Calu3 (cell line): Measurements from ENCODE around the gene PCSK7. TPM values are rescaled to one million over a fixed set of nuclear protein-coding genes. Genes with fewer than 3 reads are reported as not detected.

Experiments used
- BruUV-seq: library from RNA; stranded (reverse); fragments of 400-500 nt; replicated peaks from 2 replicates; lab custom pipeline; 2021; lab: Mats Ljungman, UMichigan
- CTCF ChIA-PET: fragments of 300-600 bp; sonication (Branson Sonifier 250); formaldehyde crosslinking; loops from one replicate; lab custom pipeline; 2022; ENCODE audit warnings: antibody characterized with exemption; lab: Charles Lee
- DNase-seq: peaks from one replicate; pipeline ENCODE4 v3.0.0; 2022
- H3K27ac Mint-ChIP-seq: one replicate; pipeline ENCODE4 v1.8.0; 2022; ENCODE audit warnings: mixed read lengths; ENCODE audit not compliant: unreplicated experiment
- H3K27me3 Mint-ChIP-seq: one replicate; pipeline ENCODE4 v1.8.0; 2022; ENCODE audit warnings: mixed read lengths; ENCODE audit not compliant: unreplicated experiment
- H3K36me3 Mint-ChIP-seq: one replicate; pipeline ENCODE4 v1.8.0; 2022; ENCODE audit warnings: mild to moderate bottlenecking, moderate library complexity, mixed read lengths; ENCODE audit not compliant: insufficient read depth, unreplicated experiment
- H3K4me1 Mint-ChIP-seq: one replicate; pipeline ENCODE4 v1.8.0; 2022; ENCODE audit warnings: mild to moderate bottlenecking, low read depth, mixed read lengths; ENCODE audit not compliant: unreplicated experiment
- H3K4me3 Mint-ChIP-seq: one replicate; pipeline ENCODE4 v1.8.0; 2022; ENCODE audit warnings: mild to moderate bottlenecking, low read depth, moderate library complexity, mixed read lengths; ENCODE audit not compliant: unreplicated experiment
- H3K9me3 Mint-ChIP-seq: one replicate; pipeline ENCODE4 v1.8.0; 2022; ENCODE audit warnings: low read depth, mixed read lengths; ENCODE audit not compliant: unreplicated experiment
- CTCF ChIP-seq: fragments of 200-600 bp; IDR thresholded peaks from one replicate; pipeline ENCODE4 v1.8.0; 2022; ENCODE audit warnings: antibody characterized with exemption; ENCODE audit not compliant: unreplicated experiment
- intact Hi-C: fragments of 100-400 bp; cut with micrococcal nuclease; formaldehyde crosslinking; loops from one replicate; pipeline ENCODE4 v1.10.0; 2022; ENCODE audit not compliant: unreplicated experiment
- total RNA-seq: library from RNA; stranded (reverse); gene quantifications from 2 replicates; pipeline ENCODE4 v1.2.3, GENCODE V29; 2022

The PCSK7 gene
- total RNA-seq, 1 experiment from 2014 or later = 44.3 TPM

- no peaks in the 10 kb centered on the region for H3K4me1 Mint-ChIP-seq
- no peak for DNase-seq
- H3K27ac Mint-ChIP-seq = no peak overlapping the region
- no peak overlapping the region for H3K4me3 Mint-ChIP-seq
- intact Hi-C loops = no loop called here
- H3K27me3 Mint-ChIP-seq = no peaks in the 10 kb centered on the region
- BruUV-seq = no TSS peak
- H3K9me3 Mint-ChIP-seq = no peaks in the 10 kb centered on the region
- TF ChIP-seq CTCF = no peak
- CTCF ChIA-PET = no interaction called here
- peaks cover 23% of the 10 kb centered on the region for H3K36me3 Mint-ChIP-seq
Observed at GRCh38 chr11:117159892-117160291, 72.0 kb downstream of the PCSK7 start.

- H3K4me3 Mint-ChIP-seq = no peak overlapping the region
- no peaks in the 10 kb centered on the region for H3K4me1 Mint-ChIP-seq
- CTCF ChIA-PET = interaction anchor here (0.6 kb wide), 2 partner anchors 74 to 246 kb away, joined by 3 read pairs; no protein-coding TSS in a partner anchor
- intact Hi-C loops = no loop called here
- no TSS peak for BruUV-seq
- no peaks in the 10 kb centered on the region for H3K9me3 Mint-ChIP-seq
- no peak for DNase-seq
- peaks cover 17% of the 10 kb centered on the region for H3K36me3 Mint-ChIP-seq
- no peak overlapping the region for H3K27ac Mint-ChIP-seq
- H3K27me3 Mint-ChIP-seq = no peaks in the 10 kb centered on the region
- no peak for TF ChIP-seq CTCF
Observed at GRCh38 chr11:117157507-117157906, 74.4 kb downstream of the PCSK7 start.

- no TSS peak for BruUV-seq
- Mint-ChIP-seq H3K27me3 (no peaks in the 10 kb centered on the region), H3K27ac (no peak overlapping the region), H3K4me3 (no peak overlapping the region), H3K9me3 (no peaks in the 10 kb centered on the region), H3K36me3 (peaks cover 26% of the 10 kb centered on the region), H3K4me1 (no peaks in the 10 kb centered on the region)
- intact Hi-C loops = no loop called here
- no peak for DNase-seq
- CTCF ChIA-PET = interaction anchor here (0.6 kb wide), 1 partner anchor 16 kb away, joined by 4 read pairs; no protein-coding TSS in a partner anchor
- TF ChIP-seq CTCF = no peak
Observed at GRCh38 chr11:117154468-117154867, 77.4 kb downstream of the PCSK7 start.

Other genes starting within 250 kb of the PCSK7 start
- gene SIK3, start 133.6 kb downstream of the PCSK7 start, total RNA-seq = 17.4 and 20.6 TPM in 2 replicates
- gene PAFAH1B2, start 87.8 kb downstream of the PCSK7 start, total RNA-seq = 66.7 and 74.5 TPM in 2 replicates
- gene SIDT2, start 53.3 kb downstream of the PCSK7 start, total RNA-seq = 12.2 and 15.4 TPM in 2 replicates
- 4.6 and 6.6 TPM in 2 replicates for gene TAGLN, start 32.7 kb downstream of the PCSK7 start, total RNA-seq
- gene RNF214, start 598 bp upstream of the PCSK7 start, total RNA-seq = 19.2 and 20.0 TPM in 2 replicates
- 8.4 and 8.8 TPM in 2 replicates for gene BACE1-AS, start 59.3 kb upstream of the PCSK7 start, total RNA-seq
- gene BACE1, start 84.2 kb upstream of the PCSK7 start, total RNA-seq = 9.6 and 10.7 TPM in 2 replicates
- 25.4 and 29.6 TPM in 2 replicates for gene CEP164, start 95.8 kb upstream of the PCSK7 start, total RNA-seq